Activated naive CD8-positive, alpha-beta T cell treated with anti-CD3 and anti-CD28 coated beads, Interleukin-2, amount 10 ng/mL, durations not matched to agents 7 days and 5 days (primary cell): ENCODE results near the gene CARD11. TPM values are rescaled to one million over a fixed set of nuclear protein-coding genes. Genes with fewer than 3 reads are reported as not detected.

Experiments used
- ATAC-seq: fragments of 150-1000 bp; cut with Tn5 transposase; one replicate; pipeline ENCODE4 v1.10.0; 2021; ENCODE audit warnings: low read depth, moderate library complexity
- POLR2A ChIA-PET: fragments of 350-600 bp; sonication (Branson Sonifier 250); formaldehyde crosslinking; loops from one replicate; lab custom pipeline; 2021; ENCODE audit warnings: antibody characterized with exemption; lab: Charles Lee
- DNase-seq: peaks from one replicate; pipeline ENCODE4 v3.0.0; 2021
- H3K27ac Mint-ChIP-seq: one replicate; pipeline ENCODE4 v1.8.0; 2022; ENCODE audit warnings: mild to moderate bottlenecking, mixed read lengths
- H3K27me3 Mint-ChIP-seq: one replicate; pipeline ENCODE4 v1.8.0; 2022; ENCODE audit warnings: mild to moderate bottlenecking, moderate library complexity, mixed read lengths
- H3K36me3 Mint-ChIP-seq: one replicate; pipeline ENCODE4 v1.8.0; 2021; ENCODE audit warnings: mild to moderate bottlenecking, mixed read lengths
- H3K4me1 Mint-ChIP-seq: one replicate; pipeline ENCODE4 v1.8.0; 2021; ENCODE audit warnings: mixed read lengths
- H3K4me3 Mint-ChIP-seq: one replicate; pipeline ENCODE4 v1.8.0; 2022; ENCODE audit warnings: mild to moderate bottlenecking, moderate library complexity, mixed read lengths
- H3K9me3 Mint-ChIP-seq: one replicate; pipeline ENCODE4 v1.8.0; 2021; ENCODE audit warnings: mixed read lengths
- total RNA-seq, 2 experiments: library from RNA; stranded (reverse); gene quantifications; one replicate each; pipeline ENCODE4 v1.2.3, GENCODE V29; 2021

CARD11 gene
- total RNA-seq = 100 to 1,000 TPM; 140 to 151 TPM

DNA sequence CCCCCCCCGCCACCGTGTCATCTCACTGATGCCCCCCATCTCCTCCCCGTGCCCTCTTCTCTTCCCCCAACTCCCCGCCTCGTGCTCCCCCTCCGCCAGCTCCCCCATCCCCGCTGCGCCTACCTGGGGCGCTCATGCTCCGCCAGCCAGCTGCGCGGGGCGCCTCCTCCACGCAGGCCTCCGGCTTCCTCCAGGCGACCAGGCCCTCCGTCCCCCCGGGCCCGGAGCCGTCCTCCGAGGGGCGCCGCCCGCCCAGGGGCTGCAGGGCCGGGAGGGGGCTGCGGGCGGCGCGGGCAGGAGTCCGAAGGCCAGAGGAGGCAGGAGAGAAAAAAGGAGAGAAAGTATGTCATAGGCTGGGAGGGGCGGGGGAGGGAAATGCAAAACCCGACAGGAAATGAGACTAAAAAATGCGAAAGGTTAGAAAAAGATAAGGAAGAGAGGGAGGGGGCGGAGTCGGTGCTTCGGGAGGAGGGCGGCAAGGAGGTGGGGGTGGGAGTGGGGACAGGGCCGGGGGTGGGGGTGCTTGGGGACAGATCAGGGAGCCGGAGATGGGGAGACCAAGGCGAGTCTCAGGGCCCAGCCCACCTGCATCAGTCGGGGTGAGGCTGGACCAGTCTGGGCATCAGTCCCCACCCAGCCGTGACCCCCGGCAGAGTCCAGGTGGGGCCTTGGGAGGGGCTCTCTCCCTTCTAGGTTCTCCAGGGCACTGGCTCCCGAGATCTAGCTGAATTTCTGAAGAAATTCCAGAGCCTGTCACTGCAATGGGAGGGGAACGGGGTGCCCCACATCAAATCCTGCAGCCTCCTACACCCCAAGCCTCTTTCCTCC lies at the start of gene CARD11:
TSS of gene CARD11 (minus strand) at position 324 of the 828 bp plus-strand sequence. CDS start 85,361 bp downstream, outside the sequence.
- DNase-seq = peak; percentile 77
- peaks cover 31% of the 10 kb centered on the region for H3K36me3 Mint-ChIP-seq
- peak; percentile 55 for ATAC-seq
- H3K4me3 Mint-ChIP-seq = peak within 1 kb of the TSS; percentile 100
- peaks cover 37% of the 10 kb centered on the region for H3K4me1 Mint-ChIP-seq
- no peaks in the 10 kb centered on the region for H3K27me3 Mint-ChIP-seq
- peak within 1 kb of the TSS; percentile 98 for H3K27ac Mint-ChIP-seq
- no peaks in the 10 kb centered on the region for H3K9me3 Mint-ChIP-seq
- POLR2A ChIA-PET = interaction anchor here (1.2 to 4.5 kb wide), 5 partner anchors 19 to 141 kb away, joined by 3 to 32 read pairs (median 3); no protein-coding TSS in a partner anchor

DNA sequence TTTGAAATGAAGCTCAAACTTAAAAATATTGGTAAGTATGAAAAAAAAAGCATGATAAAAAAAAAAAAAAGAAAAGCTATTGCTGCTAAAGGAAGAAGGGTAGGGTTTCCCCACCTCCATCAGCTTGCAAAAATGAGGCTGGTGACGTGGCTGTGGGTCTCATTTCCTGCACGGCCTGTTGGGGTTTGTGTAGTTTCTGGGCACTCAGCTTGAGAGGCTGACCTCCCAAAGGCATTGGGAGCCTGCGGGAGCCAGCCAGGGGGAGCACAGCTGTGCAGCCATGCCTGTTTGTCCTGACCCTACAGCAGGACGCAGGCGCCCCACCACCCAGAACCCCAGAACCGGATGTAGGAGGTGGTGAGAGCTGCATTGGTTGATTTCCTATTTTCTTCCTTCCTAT lies 48.8 kb upstream of the CARD11 start:
- DNase-seq = peak; percentile 77
- Mint-ChIP-seq H3K36me3 (peaks cover 2% of the 10 kb centered on the region), H3K4me3 (peak overlapping the region; percentile 76), H3K9me3 (no peaks in the 10 kb centered on the region), H3K4me1 (peaks cover 50% of the 10 kb centered on the region), H3K27me3 (peaks cover 3% of the 10 kb centered on the region), H3K27ac (peak overlapping the region; percentile 96)
- peak; percentile 84 for ATAC-seq
- POLR2A ChIA-PET = interaction anchor here (0.6 to 6.8 kb wide), 18 partner anchors 8 to 127 kb away, joined by 3 to 59 read pairs (median 4); no protein-coding TSS in a partner anchor

DNA sequence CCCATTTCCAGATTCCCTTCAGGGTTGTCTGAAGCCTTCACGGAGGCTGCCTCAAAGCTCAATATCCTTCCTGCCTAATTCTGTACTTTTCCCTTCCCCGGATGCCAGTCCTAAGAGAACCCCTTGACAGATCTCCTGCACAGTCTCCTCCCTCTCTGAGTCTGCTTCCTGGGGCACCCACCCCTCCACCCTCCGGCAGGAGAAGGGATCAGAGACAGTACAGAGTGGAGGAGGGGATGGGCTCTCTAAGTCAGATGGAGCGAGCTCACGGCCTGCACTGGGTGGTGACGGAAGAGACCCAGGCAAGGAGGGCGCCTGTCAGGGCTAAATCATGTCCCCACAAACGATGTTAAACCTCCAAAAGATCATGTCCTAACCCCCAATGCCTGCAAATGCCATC lies 48.0 kb upstream of the CARD11 start:
- Mint-ChIP-seq H3K4me3 (peak overlapping the region; percentile 76), H3K9me3 (no peaks in the 10 kb centered on the region), H3K36me3 (no peaks in the 10 kb centered on the region), H3K27ac (peak overlapping the region; percentile 96), H3K4me1 (peaks cover 50% of the 10 kb centered on the region), H3K27me3 (peaks cover 4% of the 10 kb centered on the region)
- DNase-seq = no peak
- no peak for ATAC-seq
- POLR2A ChIA-PET = interaction anchor here (0.6 to 6.8 kb wide), 9 partner anchors 8 to 113 kb away, joined by 3 to 59 read pairs (median 6); no protein-coding TSS in a partner anchor

DNA sequence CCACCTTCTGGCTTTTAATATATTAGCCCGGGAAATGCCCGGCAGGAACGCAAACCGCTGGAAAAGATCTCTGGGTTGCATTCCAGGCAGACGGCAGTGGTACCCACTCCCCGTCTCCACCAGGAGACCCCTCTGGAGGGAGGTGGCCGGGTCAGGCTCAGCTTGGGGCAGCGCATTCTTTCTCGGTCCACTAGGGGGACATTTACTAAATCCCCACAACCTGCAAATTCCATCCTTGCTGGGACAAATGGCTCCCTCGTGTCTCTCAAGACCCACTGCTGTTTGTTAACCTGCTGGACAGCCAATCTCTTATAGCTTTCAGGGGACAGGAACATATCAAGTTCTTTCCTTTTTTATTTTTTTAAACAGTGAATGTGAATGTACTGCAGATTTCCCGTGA lies 45.8 kb upstream of the CARD11 start:
- no peak for ATAC-seq
- H3K36me3 Mint-ChIP-seq = no peaks in the 10 kb centered on the region
- no peaks in the 10 kb centered on the region for H3K9me3 Mint-ChIP-seq
- POLR2A ChIA-PET = interaction anchor here (0.7 to 6.8 kb wide), 3 partner anchors 17 to 31 kb away, joined by 3 to 59 read pairs (median 4); no protein-coding TSS in a partner anchor
- no peak overlapping the region for H3K4me3 Mint-ChIP-seq
- H3K4me1 Mint-ChIP-seq = peaks cover 35% of the 10 kb centered on the region
- peaks cover 4% of the 10 kb centered on the region for H3K27me3 Mint-ChIP-seq
- no peak overlapping the region for H3K27ac Mint-ChIP-seq
- no peak for DNase-seq

DNA sequence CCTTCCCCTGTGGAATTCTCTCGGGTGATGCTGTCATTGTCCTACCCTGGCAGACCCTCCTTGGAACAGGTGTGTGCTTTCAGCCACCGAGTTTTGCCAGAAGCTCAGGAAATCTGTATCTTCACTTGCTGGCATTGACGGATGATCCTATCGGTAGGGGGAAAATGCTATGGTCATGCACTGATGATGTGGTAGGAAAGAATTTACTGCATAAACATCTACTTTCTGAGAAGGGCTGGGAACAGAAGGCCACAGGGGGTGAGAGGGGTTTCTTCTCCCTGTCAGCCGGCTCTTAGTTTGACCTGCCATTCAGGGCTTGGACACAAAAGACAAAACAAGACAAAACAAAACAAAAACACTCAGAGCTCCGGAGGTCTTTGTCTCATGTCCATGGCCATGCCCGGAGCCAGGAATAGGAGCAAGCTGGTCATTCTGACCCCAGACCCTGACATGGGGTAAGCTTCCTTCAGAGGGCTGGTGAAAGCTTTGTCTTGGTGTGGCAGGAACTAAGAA lies 43.6 kb upstream of the CARD11 start:
- ATAC-seq = no peak
- Mint-ChIP-seq H3K9me3 (no peaks in the 10 kb centered on the region), H3K36me3 (peaks cover 2% of the 10 kb centered on the region), H3K27ac (no peak overlapping the region), H3K4me1 (peaks cover 21% of the 10 kb centered on the region), H3K4me3 (no peak overlapping the region), H3K27me3 (peaks cover 6% of the 10 kb centered on the region)
- POLR2A ChIA-PET = interaction anchor here (0.6 to 1.0 kb wide), 2 partner anchors 104 to 146 kb away, joined by 3 to 5 read pairs; no protein-coding TSS in a partner anchor
- DNase-seq = no peak

DNA sequence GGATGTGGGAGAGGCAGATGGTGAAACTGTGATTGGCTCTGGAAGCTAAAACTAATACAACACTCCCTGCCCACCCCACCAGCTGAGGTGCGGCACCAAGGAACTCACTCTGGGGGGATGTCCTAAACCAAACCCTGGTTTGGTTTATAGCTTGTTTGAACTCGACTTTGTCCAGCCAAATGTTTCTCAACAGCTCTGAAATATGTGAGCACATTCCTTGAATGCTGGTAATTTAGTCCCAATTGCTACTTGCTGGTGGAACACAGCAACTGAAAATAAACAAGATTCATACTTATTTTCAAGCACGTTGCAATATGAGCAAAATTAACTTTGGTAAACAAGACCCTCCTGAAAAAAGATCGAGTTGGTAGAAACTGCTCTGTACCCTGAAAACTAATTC lies 39.7 kb upstream of the CARD11 start:
- Mint-ChIP-seq H3K27me3 (peaks cover 3% of the 10 kb centered on the region), H3K4me3 (no peak overlapping the region), H3K4me1 (no peaks in the 10 kb centered on the region), H3K27ac (no peak overlapping the region), H3K9me3 (no peaks in the 10 kb centered on the region), H3K36me3 (peaks cover 4% of the 10 kb centered on the region)
- DNase-seq = no peak
- POLR2A ChIA-PET = interaction anchor here (1.3 kb wide), 1 partner anchor 9 kb away, joined by 5 read pairs; no protein-coding TSS in a partner anchor
- no peak for ATAC-seq

GRCh38 chr7:3082831-3083230 lies 39.2 kb upstream of the CARD11 start:
- no peaks in the 10 kb centered on the region for H3K9me3 Mint-ChIP-seq
- POLR2A ChIA-PET = interaction anchor here (0.5 to 1.3 kb wide), 2 partner anchors 9 to 11 kb away, joined by 5 read pairs; no protein-coding TSS in a partner anchor

GRCh38 chr7:3082386-3082785 lies 38.7 kb upstream of the CARD11 start:
- H3K27ac Mint-ChIP-seq = no peak overlapping the region
- POLR2A ChIA-PET = interaction anchor here (0.5 kb wide), 1 partner anchor 11 kb away, joined by 5 read pairs; no protein-coding TSS in a partner anchor
- H3K4me3 Mint-ChIP-seq = no peak overlapping the region
- no peak for ATAC-seq
- no peaks in the 10 kb centered on the region for H3K9me3 Mint-ChIP-seq
- peaks cover 4% of the 10 kb centered on the region for H3K36me3 Mint-ChIP-seq
- H3K27me3 Mint-ChIP-seq = peaks cover 2% of the 10 kb centered on the region
- H3K4me1 Mint-ChIP-seq = no peaks in the 10 kb centered on the region
- DNase-seq = no peak

More at GRCh38 chr7:3082831-3083230, 39.2 kb upstream of the CARD11 start:
- Mint-ChIP-seq H3K27ac (no peak overlapping the region), H3K4me3 (no peak overlapping the region), H3K4me1 (no peaks in the 10 kb centered on the region), H3K27me3 (peaks cover 3% of the 10 kb centered on the region), H3K36me3 (peaks cover 4% of the 10 kb centered on the region)
- DNase-seq = no peak
- ATAC-seq = no peak

DNA sequence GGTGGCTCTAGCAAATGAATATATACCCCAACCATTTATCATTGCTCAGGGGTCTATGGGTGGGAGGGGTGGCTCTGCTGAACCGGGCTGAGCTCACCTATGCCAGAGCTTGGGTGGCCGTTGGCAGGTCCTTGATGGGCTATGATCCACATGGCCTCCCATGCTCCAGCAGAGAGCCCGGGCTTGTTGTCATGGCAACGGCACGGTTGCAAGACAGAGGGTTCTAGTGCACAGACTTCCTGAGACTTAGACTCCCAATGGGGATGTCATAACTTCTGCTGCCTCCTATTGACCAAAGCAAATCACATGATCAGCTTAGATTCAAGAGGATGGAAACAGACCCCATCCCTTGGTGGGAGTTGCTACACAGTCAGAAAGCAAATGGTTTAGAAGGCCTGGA lies 36.4 kb upstream of the CARD11 start:
- POLR2A ChIA-PET = interaction anchor here (0.9 kb wide), 1 partner anchor 11 kb away, joined by 4 read pairs; no protein-coding TSS in a partner anchor
- peaks cover 4% of the 10 kb centered on the region for H3K9me3 Mint-ChIP-seq
- H3K27ac Mint-ChIP-seq = no peak overlapping the region

DNA sequence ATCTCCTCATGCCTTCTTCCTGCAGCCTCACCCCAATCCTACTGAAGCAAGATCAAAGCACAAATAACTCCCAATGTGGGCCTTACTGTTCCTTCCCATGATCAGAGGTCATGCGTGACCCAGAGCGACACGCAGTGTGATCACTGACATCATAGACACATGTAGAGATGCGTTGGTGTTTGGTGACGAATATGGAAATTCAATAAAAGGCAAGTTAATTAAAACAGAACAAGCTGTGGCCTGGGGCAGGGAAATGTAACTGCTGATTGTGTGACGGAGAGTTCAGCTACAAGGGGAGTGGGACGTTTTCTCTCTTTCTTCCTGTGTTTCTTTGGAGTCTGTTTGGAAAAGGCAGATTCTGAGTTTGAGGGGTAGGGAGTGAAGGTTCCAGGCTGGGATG lies 34.8 kb upstream of the CARD11 start:
- Mint-ChIP-seq H3K27me3 (no peaks in the 10 kb centered on the region), H3K27ac (no peak overlapping the region), H3K4me3 (no peak overlapping the region), H3K36me3 (peaks cover 4% of the 10 kb centered on the region), H3K4me1 (peaks cover 6% of the 10 kb centered on the region), H3K9me3 (peaks cover 4% of the 10 kb centered on the region)
- POLR2A ChIA-PET = interaction anchor here (0.5 kb wide), 1 partner anchor 31 kb away, joined by 3 read pairs; no protein-coding TSS in a partner anchor
- DNase-seq (no peak), ATAC-seq (no peak)

More for the DNA sequence above, 36.4 kb upstream of the CARD11 start:
- Mint-ChIP-seq H3K36me3 (peaks cover 4% of the 10 kb centered on the region), H3K4me1 (no peaks in the 10 kb centered on the region), H3K27me3 (peaks cover 1% of the 10 kb centered on the region), H3K4me3 (no peak overlapping the region)
- DNase-seq (no peak), ATAC-seq (no peak)

DNA sequence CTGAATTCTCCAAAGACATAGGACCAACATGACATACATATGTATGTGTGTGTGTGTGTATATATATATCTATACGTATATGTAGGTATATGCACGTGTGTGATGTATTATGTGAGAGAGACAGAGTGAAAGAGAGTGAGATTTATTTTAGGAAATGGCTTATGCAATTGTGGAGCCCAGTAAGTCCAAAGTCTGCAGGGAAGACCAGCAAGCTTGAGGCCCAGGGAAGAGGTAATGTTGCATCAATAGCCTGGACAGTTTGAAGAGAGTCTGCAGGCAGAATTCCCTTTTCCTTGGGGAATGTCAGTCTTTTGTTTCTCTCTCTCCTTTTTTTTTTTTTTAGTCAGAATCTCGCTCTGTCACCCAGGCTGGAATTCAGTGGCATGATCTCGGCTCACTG lies 33.0 kb upstream of the CARD11 start:
- POLR2A ChIA-PET = no interaction called here
- H3K36me3 Mint-ChIP-seq = peaks cover 3% of the 10 kb centered on the region

GRCh38 chr7:3076163-3076562 lies 32.5 kb upstream of the CARD11 start:
- Mint-ChIP-seq H3K36me3 (peaks cover 8% of the 10 kb centered on the region), H3K27me3 (peaks cover 2% of the 10 kb centered on the region), H3K4me1 (peaks cover 14% of the 10 kb centered on the region), H3K9me3 (peaks cover 8% of the 10 kb centered on the region), H3K4me3 (no peak overlapping the region), H3K27ac (no peak overlapping the region)
- DNase-seq = no peak
- POLR2A ChIA-PET = no interaction called here
- ATAC-seq = no peak

More for the DNA sequence above, 33.0 kb upstream of the CARD11 start:
- Mint-ChIP-seq H3K4me1 (peaks cover 14% of the 10 kb centered on the region), H3K9me3 (peaks cover 4% of the 10 kb centered on the region), H3K4me3 (no peak overlapping the region), H3K27ac (no peak overlapping the region), H3K27me3 (peaks cover 2% of the 10 kb centered on the region)
- ATAC-seq (no peak), DNase-seq (no peak)

DNA sequence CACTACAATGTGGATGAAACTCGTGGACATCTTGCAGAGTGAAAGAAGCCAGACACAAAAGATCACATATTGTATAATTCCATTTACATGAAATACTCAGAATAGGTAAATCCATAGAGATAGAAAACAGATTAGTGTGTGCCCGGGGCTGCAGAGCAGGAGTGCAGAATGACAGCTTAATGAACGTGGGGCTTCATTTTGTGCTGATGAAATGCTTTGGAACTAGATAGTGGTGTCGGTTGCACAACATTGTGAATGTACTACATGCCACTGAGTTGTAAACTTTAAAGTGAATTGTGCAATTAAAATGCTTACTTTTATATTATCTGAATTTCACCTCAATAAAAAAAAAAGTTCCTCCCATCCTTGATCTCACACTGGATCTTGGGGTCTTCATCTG lies 31.8 kb upstream of the CARD11 start:
- ATAC-seq = no peak
- H3K27me3 Mint-ChIP-seq = peaks cover 2% of the 10 kb centered on the region
- POLR2A ChIA-PET = no interaction called here

More for the DNA sequence above, 31.8 kb upstream of the CARD11 start:
- Mint-ChIP-seq H3K4me3 (no peak overlapping the region), H3K27ac (no peak overlapping the region), H3K9me3 (peaks cover 15% of the 10 kb centered on the region), H3K36me3 (peaks cover 14% of the 10 kb centered on the region), H3K4me1 (peaks cover 14% of the 10 kb centered on the region)
- DNase-seq = no peak
